EL (cell line): ENCODE data around the gene HPS1.
A peak's percentile ranks its signal among the peaks of the same experiment; 100 is the strongest.

Source experiments
- DNase-seq: peaks from one replicate; pipeline ENCODE4 v3.0.0-alpha.2; 2016

The HPS1 gene

DNA sequence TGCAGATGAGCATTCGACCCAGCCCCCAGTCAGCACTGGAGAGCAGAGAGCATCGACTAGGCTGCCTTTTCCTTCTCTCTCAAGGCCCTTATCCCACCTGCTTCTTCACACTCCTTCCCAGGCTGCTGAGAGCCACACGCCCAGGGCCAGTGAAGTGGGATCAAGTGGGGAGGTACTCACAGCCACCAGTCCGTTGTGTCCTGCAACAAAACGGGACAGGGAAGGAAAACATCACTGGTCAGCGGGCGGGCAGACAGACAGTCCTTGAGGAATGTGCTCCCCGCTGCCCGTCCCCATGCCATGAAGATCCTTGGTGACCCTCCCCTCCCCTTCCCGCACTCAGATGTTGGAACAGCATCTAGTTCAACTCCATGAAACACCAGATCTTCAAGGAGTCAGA is 36.0 kb downstream of the HPS1 start:
- no peak for DNase-seq

DNA sequence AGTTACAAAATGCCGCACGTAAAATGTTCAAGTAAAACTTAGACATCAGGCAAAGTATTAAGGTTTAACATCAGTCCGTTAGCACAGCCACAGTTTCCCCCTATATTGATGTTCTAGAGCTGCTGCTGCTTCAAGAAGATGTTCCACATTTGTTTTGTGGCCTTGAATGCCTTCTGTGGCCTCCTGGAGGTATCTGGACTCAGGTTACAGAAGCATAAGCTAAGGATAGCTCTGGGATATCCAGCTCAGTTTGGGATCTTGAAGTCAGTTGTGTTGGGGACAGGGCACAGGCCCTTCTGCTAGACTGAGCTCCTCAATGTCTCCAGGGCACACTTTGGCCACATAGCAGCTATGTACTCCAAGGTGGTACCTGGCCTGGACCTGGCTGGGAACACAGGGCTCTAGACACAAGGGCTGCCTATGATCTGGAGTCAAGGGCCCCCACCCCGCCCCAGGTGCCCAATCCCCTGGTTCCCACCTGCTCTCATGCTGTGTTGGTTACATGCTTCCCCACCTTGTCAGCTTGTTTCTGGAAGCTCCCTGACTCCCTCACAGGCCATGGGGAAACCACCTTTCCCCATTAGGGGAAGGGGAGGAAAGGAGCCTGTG is 36.5 kb downstream of the HPS1 start:
- DNase-seq, result no peak

DNA sequence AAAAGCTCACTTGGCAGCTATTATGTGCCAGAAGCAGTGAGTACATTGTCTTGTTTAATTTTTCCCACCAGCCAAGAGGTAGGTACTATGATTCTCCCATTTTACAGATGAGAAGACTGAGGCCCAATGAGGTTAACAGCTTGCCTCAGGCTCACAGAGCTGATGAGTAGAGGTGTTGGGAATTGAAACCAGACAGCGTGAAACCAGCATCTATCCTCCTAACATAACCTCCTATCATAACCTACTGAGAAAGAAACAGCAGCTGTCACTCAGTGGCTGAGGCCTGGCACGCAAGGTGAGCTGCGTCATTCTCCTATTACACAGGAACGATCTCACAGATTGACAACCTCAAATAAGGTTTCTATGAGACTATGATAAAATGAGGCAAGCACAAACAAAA is 37.9 kb downstream of the HPS1 start:
- no peak for DNase-seq

DNA sequence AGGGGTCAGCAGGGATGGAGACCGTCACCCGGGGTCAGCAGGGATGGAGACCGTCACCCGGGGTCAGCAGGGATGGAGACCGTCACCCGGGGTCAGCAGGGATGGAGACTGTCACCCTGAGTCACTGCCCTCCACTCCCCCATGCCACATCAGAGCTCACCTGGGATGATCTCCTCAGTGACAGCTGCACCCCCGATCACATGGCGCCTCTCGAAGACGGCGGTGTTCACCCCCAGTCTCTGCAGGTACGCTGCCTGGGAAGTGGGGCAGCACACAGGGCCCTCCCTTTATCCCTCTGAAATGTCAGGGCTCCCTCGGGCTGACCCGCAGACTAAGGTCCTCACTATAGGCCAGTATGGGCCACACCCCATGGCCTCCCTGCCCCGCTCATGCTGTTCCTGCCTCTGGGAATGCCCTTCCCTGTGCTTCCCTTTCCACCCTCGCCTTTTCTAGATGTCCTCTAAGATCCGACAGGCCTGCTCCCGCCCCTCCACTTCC is 38.9 kb downstream of the HPS1 start:
- DNase-seq, result no peak

DNA sequence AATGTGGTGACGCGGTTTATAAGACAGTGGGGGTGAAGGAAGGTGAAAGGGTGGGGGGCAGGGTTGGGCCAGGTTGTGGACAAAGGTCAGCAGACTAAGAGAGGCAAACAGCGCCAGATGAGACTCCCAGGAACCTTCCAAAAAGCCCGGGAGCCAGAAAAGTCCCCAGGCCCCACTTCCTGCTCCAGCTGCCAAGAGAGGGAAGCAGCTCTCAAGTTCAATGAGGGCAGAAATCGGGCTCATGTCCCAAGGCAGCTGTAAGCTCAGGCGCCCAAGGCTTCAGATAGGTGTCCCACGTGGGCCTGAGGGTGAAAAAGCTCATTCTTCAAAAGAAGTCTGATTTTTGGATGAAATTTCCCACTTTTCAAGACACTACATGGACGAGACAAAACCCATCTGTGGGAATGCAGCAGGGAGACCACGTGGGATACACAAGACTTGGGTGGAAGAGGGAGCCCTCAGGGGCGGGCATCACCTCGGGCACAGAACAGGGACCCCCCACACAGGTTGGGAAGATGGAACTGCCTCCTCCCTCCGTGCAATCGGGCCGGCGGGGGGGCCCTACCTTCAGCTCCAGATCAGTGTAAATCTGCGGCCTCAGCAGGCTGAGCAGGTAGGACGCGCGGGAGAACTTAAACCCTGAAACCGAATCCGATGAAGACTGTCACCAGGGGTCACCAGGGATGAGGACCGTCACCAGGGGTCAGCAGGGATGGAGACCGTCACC is 39.6 kb downstream of the HPS1 start:
- DNase-seq, result no peak

DNA sequence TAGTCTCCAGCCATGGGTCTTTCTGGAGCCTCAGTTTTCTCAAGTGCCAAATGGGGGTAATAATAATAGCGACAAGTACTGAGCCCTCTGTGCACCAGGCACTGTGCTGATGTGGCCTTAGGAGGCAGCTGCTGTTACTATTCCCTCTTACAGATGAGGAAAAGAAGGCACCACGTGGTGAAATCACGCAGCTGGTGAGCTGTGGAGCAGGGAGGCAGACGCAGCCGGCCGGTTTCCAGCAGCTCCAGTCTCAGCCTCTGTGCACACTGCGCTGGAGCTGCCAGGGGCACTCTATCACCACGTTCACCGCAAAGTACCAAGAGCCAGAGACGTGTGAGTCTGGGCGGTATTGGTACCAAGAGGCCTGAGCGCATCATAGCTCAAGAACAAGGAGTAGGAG is 41.3 kb downstream of the HPS1 start:
- no peak for DNase-seq

DNA sequence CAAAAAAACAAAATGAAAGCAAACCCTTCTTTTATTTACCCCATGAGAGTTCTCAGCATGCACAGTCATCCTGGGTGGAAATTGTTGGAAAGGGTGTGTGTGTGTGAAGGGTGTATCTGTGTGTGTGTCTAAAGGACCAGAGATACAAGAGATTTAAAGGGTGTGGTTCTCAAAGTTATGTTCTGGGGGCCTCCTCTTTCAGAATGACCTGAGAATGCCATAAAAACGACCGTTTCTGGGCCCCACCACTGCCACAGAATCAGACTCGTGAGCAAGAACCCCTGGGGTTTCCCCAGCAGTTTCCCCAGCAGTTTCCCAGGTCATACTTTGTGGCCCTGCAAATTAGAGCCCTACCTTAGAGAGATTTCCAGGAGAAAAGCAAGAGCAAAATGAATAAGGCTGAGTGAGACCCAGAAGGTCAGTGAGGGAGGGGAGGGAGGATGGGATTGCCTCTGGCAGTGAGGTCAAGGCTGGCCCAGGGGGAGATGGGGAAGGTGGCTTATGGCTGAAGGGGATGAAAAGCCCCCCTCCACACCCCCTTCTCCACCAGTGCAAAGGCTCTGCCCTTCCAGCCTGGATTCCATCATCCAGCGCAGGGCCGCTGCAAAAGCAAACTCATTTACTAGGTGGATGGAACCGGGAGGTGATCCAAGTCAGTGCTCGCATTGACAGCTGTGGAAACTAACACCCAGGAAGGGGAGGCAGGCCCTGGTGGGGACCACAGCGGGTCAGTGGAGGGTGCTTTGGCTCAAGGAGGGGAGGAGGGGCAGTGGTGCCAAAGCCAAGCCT is 42.0 kb downstream of the HPS1 start:
- peak; percentile 58 for DNase-seq

DNA sequence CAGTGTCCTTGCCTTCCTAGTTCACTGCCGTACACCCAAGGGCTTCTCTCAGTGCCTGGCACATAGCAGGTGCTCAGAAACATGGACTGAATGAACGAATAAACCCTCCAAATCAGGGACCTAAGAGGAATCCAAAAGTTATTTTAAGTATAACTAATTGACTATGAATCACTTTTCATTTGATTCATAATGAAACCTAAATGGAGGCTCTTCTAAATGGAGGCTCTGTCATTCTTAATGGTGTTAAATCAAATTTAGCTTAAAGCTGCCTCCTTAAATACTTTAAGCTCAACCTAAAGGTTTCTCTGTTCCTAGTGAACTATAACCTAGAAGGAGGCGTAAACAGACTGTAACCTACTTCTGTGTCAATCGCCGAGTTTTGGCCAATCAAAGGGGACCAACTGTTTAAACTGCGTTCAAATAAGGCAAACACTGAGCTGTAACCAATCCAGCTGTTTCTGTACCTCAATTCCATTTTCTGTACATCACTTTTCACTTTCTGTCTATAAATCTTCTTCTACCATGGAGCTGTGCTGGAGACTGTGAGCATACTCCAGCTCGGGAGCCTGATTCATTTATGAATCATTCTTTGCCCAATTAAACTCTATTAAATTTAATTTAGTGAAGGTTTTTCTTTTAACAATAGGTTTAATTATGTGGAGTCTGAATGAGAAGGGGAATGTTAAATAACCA is 42.8 kb downstream of the HPS1 start:
- peak; percentile 45 for DNase-seq

DNA sequence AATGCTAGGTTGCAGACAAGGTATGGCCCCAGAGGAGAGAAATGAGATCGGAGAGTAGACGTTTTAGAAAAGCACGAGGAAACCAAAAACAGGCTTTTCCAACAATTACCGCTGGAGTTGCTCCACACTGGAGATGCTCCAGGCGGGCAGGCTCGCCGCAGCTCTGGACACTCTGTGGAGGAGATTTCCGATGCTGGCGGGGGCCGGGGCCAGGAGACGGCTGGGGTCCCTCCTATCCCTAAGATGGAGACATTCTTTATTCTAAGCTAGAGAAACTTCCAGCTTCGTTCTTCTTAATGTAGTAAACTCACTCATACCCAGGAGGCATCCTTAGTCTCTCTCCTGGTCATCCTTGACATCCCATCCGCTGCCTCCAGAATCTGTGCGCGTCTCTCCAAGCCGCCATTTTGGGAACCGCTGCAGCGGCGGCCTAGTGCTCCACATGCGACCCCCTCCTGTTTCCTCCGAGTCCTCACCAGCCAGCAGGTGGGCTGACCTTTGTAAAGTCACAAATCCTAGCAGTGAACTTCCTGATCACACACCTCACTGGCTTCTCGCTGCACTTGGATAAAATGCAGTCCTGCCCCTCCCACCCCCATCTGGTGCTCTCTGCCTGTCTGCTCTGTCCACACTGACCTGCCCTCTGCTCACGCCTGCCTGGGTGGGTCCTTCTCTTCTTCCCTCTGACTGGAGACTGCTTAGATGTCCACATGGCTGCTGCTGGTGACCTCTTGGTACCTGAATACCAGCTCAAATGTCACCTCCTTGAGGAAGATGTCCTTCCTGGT is 43.6 kb downstream of the HPS1 start:
- no peak for DNase-seq

DNA sequence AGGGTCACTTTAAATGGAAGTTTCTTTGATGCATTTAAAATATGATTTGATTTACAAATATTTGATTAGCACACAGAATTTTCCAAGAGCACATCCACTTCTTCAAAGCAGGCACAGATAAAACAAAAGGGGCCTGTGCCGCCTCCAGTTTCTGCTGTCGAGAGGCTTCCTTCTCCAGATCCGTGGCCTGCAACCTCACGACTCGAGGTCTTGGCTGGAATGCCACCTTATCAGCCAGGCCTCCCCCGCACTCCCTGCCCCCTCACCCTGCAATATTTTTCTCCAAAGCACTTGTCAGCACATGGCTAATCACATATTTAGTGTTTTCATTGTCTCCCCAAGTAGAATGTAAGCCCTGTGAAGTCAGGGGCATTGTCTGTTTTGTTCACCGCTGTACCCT is 44.3 kb downstream of the HPS1 start:
- DNase-seq, result no peak

DNA sequence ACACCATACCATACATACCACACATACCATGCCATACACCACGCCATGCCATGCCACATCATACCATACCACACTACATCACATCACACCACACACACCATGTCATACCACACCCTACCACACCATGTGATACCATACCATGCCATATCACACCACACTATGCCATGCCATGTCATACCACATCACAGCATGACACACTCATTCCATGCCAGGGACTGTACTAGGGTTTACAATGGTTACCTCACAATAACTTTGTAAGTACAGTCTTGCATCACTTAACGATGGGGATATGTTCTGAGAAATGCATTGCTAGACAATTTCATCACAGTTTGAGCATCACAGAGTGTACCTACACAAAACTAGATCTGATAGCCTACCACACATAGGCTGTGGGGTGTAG is 46.3 kb downstream of the HPS1 start:
- DNase-seq, result no peak

DNA sequence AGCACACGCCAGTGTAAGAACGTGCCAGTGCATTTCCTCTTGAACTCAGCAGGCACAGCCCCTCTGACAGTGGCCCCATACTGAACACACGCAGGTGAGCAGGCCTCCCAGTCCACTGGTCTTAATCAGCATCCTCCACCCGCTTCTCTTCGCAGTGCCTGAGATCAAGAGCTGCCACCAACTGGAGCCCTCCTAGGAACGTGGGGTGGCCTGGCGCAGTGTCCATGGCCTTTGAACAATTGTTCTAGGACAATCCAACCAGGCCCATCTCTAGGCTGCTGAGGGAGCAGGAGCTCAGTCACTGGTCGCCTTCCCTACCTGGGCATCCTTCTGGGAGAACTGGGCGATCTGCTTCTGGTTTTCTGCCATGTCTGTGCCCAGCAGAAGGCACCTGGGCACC is 47.0 kb downstream of the HPS1 start:
- DNase-seq, result no peak

DNA sequence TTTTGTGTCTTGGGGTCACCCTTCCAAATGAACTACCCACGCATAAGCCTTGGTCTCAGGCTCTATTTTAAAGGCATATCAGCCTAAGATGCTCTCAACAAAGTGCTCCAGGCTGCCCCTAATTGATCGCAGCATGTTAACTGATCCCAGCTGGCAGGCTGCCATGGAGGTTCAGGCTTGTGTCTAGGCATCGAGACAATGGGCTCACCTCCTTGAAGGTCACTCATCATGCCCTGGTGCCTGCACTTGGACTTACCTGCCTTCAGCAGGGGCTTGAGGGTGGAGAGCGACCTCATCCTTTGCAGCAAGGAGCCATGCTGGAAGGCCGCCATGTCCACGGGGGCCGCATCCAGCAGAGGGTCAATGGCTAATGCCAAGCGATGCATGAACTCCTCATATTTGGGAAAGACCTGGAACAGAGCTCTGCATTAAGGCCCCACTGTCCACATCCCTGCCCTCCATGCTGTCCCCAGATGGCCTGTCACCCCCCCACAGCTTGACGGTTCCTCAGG is 49.6 kb downstream of the HPS1 start:
- DNase-seq, result no peak

DNA sequence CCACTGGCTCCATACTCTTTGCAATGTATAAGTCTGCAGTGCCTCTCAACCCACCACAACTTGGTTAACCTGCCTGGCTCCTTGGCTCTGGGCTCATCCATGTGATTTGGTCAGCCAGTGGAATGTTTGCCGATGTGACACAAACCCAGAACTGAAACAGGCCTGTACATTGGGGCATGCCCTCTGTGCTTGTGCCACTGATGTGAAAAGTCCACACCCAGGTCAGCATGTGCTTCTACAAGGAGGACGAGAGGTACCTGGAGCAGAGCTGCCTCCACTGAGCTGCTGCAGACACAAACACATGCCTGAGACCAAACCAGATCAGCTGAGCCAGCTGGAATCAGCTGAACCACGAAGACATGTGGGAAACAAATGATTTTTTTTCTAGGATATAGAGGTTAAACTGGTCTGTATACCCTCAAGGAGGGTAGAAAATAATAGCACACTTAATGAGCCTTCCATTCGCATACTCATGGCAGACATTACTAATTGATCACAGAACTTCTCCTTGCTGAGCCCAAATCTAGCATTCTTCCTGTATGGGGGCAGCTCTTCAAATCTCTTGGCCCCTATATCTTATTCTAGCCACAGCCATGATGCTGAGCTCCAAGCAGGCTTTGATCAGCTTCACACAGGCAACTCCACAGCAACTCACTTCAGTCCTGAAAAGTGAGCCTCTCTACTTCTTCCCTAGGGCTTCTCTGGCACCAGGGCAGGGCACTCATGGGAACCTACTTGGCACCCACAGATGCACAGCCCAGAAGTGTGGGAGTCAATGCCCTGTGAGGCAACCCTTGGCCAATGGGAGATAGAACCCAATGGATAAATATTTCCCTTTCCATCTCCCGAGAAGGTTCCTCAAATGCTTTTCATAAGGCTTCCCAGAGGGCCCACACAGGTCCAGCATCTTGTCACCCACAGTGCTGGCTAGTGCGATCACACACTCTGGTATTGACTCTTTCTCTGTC is 50.4 kb downstream of the HPS1 start:
- DNase-seq, result no peak

DNA sequence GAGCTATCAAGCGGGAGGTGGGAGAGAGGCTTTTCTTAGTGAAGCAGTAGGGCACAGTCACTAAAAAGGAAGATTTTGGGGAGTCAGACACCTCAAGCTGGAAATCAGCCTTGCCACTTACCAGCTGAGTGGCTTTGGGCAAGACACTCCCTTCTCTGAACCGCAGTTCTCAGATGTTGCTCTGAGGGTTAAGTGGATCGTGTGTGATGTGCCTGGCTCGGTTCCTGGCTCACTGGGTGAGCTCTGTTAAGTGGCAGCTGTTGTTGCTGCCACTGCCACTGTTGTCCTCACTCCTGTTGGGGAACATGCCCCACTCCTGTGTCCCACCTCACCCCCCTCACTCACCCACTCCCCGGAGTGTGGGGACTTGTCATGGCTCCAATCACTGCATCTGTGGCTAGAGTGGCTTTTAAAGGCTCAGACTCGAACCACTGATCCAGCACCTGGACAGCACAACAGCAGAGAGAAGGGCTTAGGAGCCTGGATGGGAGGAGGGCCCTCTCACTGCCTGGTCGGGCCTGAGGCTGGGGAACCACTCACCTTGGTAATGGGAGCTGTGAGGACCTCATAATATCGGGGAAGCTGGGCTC is 51.8 kb downstream of the HPS1 start:
- no peak for DNase-seq

DNA sequence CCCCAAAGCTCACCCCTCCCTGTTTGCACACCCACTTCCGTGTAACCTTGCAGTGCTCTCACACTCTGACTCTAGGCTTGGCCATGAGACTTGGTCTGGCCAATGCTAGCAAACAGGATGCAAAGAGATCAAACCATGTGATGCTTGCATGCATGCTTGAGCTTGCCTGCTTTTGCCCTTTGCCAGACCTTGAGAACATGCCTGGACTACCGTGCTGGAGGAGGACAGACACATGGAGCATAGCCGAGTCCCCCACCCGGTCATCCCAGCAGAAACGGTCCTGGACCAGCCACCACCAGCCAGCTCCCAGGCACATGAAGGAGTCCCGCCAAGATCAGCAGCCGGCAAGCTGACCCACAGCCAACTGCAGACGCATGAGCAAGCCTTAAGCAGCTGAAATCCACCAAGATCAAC is 55.1 kb downstream of the HPS1 start:
- DNase-seq, result no peak

DNA sequence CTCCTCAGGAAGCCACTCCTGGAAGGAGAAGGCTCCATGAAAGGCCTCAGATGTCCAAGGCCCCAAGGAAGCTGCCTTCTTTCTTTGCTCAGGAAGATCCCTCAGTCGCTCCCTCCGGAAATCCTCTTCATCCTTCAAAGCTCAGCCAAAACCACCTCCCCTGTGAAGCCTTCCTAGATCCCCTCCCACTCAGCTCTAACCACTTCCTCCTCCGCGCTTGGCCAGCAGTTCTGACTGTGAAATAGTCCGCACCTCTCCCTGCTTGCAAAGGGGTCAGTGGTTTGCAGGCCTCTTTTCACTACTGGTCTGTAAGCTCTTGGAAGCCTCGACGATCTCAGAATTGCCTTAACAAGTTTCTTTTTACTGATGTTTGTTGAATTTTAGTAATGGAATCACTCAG is 55.7 kb downstream of the HPS1 start:
- no peak for DNase-seq

DNA sequence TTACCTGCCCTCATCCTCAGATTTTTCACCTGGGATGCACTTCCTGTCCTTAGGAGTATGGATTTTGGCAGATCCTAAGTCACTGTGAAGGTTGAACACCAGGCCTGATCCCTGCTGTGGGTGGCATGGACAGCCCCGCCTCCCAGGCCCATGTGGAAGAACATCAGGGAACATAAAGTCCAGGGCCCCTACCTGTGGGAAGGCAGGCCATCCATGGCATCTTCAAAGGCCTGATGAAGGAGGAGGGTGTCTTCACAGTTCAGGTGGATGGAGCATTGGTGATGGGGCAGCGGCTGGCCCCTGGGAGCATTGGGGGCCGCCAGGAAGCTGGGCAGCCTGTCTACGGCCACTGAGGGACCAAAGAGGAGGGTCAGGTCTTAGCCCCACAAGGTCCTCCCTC is 56.3 kb downstream of the HPS1 start:
- DNase-seq, result no peak

DNA sequence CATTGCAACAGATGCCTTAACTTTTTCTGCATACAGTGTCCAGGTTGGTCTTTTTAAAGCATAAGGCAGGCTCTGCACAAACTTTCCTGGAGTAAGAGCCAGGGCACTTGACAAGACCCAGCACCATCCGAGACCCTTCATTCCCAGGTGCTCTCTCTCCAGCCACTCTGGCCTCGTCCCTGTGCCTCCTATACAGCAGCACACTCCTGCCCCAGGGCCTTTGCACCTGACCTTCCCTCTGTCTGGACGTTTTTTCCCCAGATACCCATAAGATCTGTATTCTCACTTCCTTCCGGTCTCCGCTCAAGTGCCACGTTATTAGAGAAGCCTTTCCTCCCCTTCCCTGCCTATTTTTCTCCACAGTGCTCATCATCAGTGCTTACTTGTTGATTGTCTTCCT is 57.3 kb downstream of the HPS1 start:
- DNase-seq, result no peak

DNA sequence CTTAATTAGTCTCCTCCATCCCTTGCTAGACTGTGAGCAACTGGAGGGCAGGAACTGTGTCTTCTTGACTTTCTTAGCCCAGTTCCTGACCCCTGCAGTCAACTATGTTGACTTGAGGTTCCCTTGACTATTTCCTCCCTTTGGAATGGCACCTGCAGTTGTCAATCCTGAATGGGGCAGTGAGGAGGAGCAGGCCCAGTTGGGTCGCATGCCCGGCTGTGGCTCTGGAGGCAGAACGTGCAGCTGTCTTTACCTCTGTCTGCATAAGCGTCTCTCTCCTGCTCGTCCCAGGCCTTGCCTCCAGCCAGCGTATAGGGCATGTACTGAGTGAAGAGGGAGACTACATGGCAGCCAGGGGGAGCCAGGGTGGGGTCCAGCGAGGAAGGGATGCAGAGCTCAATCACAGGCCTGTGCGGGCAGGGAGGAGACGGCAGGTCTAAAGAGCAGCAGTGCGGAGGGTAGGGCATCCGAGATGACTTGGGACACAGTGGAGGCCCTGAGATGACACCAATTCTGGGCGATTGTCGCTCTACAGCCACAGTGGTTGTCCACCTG is 58.6 kb downstream of the HPS1 start:
- no peak for DNase-seq
